GM12864 (cell line): ENCODE measurements around the gene MCFD2.
A peak's percentile ranks its signal among the peaks of the same experiment; 100 is the strongest.

Experiments
- DNase-seq: peaks from one replicate; pipeline ENCODE4 v3.0.0-alpha.2; 2011; ENCODE audit warnings: low read depth
- H3K4me3 ChIP-seq: 2 replicates; pipeline ENCODE4 v1.5.1; 2011; ENCODE audit warnings: mild to moderate bottlenecking, low read depth, low read length, control low read depth
- CTCF ChIP-seq: IDR thresholded peaks from 2 replicates; pipeline ENCODE4 v1.5.1; 2011; ENCODE audit warnings: low read depth, mild to moderate bottlenecking, moderate library complexity, low read length, control low read depth, inconsistent platforms; ENCODE audit errors: missing control alignments

Gene MCFD2

GRCh38 chr2:46939626-46940359 lies 24.2 kb upstream of the MCFD2 start:
- H3K4me3 ChIP-seq: peak overlapping the region; percentile 65
- no peak for DNase-seq

GRCh38 chr2:46937471-46937901 lies 21.9 kb upstream of the MCFD2 start:
- H3K4me3 ChIP-seq: no peak overlapping the region
- DNase-seq: no peak
- TF ChIP-seq CTCF: peak; percentile 38

More at GRCh38 chr2:46939626-46940359, 24.2 kb upstream of the MCFD2 start:
- TF ChIP-seq CTCF: no peak

GRCh38 chr2:46936566-46936965 lies 21.0 kb upstream of the MCFD2 start:
- TF ChIP-seq CTCF: no peak
- no peak for DNase-seq
- H3K4me3 ChIP-seq: no peak overlapping the region

- TF ChIP-seq CTCF: no peak
Measured at GRCh38 chr2:46935071-46935470, 19.5 kb upstream of the MCFD2 start.

GRCh38 chr2:46929612-46930011 lies 14.0 kb upstream of the MCFD2 start:
- no peak for DNase-seq
- no peak for TF ChIP-seq CTCF
- no peak overlapping the region for H3K4me3 ChIP-seq

More at GRCh38 chr2:46935071-46935470, 19.5 kb upstream of the MCFD2 start:
- no peak for DNase-seq
- H3K4me3 ChIP-seq: no peak overlapping the region

GRCh38 chr2:46926863-46927262 lies 11.3 kb upstream of the MCFD2 start:
- TF ChIP-seq CTCF: no peak
- no peak overlapping the region for H3K4me3 ChIP-seq

More at GRCh38 chr2:46926863-46927262, 11.3 kb upstream of the MCFD2 start:
- no peak for DNase-seq
